Midbrain (tissue), 1 donor: ENCODE results near the gene NUDCD2.

ENCODE experiments used
- DNase-seq: peaks from one replicate; lab custom pipeline; 2025; lab: John Stamatoyannopoulos, UW

NUDCD2 gene

GRCh38 chr5:163459819-163460561 is at the start of gene NUDCD2:
NUDCD2 (minus strand) TSS chr5:163460102; CDS start chr5:163460050, 52 bp downstream.
- peak; percentile 97 for DNase-seq

DNA sequence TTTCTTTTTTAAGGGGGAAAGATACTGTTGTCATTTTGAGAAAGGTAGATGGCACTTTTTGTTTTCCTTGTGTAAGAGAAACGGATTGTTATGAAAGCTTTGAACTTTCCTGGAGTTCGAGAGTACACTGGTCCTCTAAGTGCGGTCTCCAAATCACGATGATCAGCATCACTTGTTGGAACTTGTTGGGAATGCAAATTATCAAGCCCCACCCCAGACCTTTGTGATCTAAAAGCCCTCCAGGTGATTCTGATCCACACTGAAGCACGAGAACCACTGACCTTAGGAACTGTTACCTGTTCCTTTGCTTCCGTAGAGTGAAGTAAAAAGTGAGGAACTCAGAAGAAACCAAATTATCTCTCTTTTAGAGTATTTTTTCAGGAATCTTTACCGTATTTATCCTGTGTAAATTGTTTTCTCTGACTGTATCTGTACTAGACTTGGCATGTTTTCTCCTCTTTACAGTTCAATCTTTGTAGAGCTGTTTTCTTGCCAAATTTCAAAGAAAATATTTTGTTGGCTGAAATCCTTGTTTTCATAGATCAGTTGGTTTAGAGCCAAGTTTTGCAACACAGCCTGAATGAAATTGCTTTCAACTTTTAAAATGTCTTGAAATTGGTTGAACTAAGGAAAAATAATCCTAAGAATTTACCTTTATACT is 49.5 kb upstream of the NUDCD2 start:
- DNase-seq = no peak

DNA sequence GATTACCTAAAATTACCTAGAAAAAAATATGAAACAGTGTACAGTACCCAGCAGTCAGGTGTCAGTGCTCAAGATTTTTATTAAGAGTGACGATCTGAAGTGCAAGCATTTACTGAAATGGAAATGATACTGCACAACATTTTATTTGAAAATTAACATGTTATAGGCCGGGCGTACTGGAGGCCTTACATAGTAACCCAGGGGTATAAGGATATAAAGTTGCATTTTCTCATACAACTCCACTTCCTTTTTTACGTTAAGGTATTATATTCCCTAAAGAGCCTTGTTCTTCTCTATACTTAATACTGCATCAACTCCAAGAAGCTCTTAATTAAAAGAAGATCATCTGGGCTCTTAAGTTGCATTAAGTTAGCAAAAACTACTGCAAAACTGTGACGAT is 48.9 kb upstream of the NUDCD2 start:
- DNase-seq = no peak

- DNase-seq = peak; percentile 8
Observed at GRCh38 chr5:163506726-163507125, 46.8 kb upstream of the NUDCD2 start.

GRCh38 chr5:163506095-163506457 is 46.2 kb upstream of the NUDCD2 start:
- DNase-seq = no peak

DNA sequence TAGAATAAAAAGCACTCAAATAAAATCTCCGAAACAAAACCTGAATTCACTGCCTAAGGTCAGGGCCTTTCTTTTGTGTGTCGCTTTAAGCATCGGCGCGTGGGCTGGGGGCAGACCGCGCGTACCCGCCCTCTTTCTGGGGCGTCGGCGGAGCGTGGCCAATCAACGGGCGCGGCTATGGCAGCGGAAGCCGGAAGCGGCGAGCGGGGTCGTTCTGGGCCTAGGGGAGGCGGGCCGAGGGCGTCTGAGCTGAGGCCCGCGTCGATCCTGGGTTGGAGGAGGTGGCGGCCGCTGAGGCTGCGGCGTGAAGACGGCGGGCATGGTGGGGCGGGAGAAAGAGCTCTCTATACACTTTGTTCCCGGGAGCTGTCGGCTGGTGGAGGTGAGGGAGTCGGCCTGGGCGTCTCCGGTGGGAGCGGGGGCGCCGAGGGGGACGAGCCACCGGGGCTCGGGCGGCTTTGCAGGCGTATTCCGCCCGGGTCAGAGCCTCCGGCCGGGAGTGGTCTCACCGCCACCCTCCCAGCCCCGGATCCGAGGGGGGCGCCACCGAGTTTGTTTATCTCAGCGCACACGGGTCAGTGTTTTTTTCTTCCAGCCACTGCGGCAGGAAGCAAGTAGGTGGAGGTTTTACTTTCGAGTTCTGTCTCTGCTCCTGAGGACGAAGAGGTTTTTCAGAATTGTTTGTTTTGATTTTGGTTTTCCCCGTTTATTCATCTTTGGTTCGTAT is 45.6 kb upstream of the NUDCD2 start, which contains the start of gene MAT2B:
MAT2B (plus strand) TSS at position 252 of the 727 bp plus-strand sequence; CDS start at position 320, 68 bp downstream.
- peak; percentile 96 for DNase-seq

DNA sequence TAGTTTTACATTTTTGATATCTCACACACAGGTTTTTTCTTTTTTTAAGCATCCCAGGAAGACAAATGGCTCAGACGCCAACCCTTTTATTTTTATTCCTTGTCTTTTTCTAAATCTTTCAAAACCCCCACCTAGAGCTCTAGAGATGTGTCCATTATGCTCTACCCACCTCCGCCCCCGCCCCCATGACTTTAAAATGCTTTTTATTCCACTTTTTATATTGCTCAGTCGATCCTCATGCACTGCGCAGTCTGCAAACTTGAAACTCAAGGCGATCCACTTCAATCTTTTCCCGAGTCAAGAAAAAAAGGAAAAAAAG is 45.1 kb upstream of the NUDCD2 start:
- DNase-seq = no peak

DNA sequence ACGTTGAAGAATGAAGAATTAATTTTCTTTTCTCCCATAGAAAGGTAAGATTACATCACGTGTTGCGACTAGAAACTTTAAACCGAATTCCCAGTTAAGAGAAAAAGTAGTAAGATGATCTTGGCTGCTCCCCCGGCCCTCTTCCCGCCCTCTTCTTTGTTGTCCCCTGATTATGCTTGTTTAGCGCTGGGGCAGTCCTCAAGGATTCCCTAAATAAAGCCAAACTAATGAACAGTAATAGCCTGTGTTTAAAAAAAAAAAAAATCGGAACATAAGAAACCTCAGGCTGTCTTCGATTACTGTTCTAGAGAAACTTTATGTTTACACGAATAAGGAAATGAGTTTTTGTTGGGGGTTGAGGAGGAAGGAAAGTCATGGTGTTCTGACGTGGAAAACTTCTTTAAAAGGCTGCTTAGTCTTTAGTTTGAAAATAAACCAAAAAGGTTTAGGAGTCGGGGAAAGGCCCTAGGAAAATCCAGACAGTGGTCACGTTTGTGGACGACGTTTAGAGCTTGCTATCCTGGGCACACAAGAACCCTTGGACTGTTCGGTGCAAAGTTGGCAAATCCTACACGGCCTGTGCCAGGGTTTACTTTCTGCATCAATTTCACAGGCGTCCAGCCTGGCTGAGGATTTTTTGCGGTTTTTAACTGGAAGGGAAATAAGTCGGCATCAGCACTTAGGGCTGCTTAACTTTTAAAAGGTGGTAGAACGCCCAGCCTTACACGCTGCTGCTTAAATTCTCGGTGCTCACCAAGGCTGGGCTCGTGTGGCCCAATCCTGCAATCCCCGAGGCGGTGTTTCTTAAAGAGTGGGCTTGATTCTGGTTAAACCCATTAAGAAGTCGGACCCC is 44.4 kb upstream of the NUDCD2 start:
- DNase-seq = peak; percentile 63

DNA sequence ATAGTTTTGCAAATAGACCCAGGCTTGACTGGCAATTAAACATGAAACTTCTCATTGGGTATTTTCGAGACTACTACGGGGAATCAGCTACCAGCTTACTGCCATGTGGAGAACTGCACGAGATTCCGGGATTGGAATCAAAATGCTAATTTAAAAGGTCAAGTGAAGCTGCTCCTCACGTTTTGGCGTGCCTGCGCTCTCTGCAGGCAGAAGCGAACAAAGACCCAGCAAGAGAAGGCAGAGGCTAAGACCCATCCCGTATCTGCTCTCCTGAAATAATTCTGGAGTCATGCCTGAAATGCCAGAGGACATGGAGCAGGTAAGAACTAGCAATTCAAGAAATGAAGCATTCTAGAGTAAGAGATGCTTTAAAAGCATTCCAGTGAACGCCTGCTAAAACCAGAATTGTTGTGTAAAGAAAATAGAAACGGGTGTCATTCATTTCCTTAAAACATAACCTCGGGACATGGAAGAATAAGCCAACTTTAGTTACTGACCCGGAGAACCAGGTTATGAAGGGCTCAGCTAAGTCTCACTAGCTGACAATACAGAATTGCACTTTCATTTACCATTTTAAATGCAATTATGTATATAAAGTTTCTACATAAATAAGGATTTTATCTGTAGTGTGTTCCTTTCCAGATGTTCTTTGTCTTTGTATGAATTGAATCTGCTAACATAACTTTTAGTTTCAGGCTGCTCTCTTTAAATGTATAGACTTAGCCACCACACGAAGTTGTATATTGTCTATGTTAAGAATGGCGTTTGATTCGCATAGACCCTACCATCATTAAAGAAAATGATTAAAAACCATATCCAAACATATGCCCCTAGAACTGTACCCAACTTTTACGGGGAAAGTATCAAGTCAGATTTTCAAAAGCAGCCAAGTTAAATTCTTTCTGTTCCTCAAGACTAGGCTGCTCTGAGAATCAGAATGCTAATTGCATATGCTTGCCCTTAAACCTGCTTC is 43.5 kb upstream of the NUDCD2 start:
- peak; percentile 66 for DNase-seq

DNA sequence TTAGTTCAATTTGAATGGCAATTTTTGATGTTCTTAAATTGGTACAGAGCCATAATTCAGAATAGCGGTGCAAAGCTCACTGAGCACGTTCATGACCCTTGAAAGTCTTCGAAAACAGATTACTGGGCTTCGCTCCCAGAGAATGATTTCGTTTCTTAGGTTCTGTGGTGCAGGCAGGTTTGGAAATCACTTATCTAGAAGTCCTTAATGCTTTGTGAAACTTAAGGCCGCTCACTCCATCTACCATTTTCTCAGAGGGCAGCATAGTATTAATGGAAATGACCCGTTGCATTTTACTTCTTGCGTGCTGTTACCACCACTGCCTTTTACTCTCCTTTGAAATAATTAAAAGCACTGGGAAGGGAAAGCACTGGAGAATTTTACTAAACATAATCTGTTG is 42.6 kb upstream of the NUDCD2 start:
- no peak for DNase-seq

- no peak for DNase-seq
Observed at GRCh38 chr5:163498886-163499285, 39.0 kb upstream of the NUDCD2 start.

GRCh38 chr5:163497315-163497714 is 37.4 kb upstream of the NUDCD2 start:
- no peak for DNase-seq

GRCh38 chr5:163496286-163496685 is 36.4 kb upstream of the NUDCD2 start:
- no peak for DNase-seq

GRCh38 chr5:163489745-163490075 is 29.8 kb upstream of the NUDCD2 start:
- no peak for DNase-seq

GRCh38 chr5:163489055-163489744 is 29.3 kb upstream of the NUDCD2 start:
- no peak for DNase-seq

DNA sequence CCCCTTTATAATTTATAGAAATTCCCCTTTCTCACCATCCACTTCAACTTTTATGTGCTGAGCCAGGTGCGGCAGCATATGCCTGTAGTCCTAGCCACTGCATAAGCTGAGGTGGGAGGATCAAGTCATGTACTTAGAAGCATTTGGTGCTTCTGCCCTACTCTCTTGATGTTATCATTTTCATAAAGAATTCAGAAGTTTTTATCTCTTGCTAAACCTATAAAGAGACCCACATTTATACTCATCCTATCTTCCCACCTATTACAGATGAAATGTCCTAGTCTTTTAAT is 19.0 kb upstream of the NUDCD2 start:
- no peak for DNase-seq

DNA sequence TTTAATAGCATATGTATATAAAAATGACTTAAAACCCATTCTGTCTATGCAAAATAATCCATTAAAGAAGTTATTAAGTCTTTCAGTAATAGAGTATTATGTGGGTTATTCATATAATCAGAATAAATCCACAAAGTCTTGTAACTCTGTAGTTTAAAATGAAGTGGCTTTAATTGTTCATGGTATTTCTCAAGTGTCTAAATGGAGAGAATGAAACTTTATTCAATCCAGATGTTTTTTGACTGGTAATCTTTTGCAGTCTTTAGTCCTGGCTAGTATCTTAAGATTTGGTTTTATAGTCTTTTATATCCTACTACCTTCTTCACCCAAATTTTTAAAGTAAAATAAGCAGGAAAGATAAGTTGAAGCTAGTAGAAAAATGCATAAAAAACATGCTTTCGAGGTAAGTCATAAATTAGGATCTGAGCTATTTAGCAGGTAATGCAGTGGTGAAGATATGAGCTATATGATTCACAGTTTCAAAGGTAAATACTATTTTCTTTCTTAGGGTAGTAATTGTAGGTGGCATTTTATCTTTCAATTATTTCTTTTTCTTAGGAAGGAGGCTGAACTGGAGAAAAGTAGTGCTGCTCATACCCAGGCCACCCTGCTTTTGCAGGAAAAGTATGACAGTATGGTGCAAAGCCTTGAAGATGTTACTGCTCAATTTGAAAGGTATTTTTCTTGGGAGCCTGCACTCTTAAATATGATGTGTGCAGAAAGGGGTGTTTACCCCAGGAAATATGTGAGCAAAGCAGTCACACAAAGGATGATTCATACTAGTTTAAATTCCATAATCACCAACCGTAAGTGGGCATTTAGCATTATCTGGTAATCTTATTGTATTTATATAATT is 18.5 kb upstream of the NUDCD2 start:
- DNase-seq = no peak

- no peak for DNase-seq
Observed at GRCh38 chr5:163475411-163475810, 15.5 kb upstream of the NUDCD2 start.

GRCh38 chr5:163473635-163474243 is 13.8 kb upstream of the NUDCD2 start:
- DNase-seq = no peak
